ENCODE data around the gene FERMT3.

Gene FERMT3

DNA sequence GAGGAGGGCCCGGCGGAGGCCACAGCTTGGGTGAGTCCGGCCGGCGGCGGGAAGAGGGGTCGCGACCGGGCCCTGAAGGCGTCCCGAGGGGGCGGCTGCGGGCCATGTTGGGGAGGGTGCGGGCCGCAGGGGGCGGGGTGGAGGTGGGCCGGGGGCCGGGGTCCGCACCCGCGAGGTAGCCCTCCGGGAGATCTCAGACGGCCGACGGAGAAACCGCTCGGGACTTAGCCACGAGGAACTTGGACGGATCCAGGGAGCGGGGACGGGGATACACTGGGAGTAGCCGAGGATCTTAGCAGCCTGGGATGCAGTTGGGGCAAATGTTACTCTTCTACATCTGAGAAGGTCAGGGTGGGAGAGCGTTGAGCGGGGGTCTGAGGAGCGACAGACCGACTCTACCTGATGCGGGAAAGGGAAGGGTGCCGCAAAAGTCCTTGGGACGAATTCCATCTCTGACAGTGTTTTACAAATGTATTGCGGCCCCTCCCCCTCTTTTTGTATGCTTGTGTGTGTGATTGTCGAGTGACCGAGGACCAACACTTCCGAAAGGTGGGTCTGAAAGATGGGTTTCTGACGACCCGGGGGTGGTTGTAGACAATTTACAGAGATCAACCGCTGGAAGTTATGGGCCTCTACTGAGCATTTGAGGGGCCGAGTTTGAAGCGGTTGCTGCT, 19.9 kb upstream of the FERMT3 start:
- DNase-seq (ENCODE audit: low read depth in 2 of 2): no peak

DNA sequence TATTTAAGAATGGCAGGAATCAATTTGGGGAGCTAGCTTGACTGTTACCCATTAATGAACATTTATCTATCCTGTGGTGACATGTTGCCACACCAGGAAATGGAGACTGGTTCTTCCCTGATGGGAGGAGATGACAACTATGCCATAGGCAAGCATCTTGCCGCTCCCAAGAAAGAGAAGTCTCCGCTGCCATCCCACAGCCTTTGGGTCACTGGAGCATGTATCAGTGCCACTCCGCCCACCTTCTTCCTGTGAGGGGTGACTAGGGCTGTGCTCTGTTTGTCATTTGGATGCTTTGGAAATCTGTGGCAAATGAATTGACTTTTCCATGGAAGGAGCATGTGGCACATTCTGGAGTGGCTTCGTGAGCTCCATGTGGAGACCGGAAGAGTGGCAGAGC, 14.1 kb upstream of the FERMT3 start:
- no peak for DNase-seq (ENCODE audit: low read depth in 2 of 2)

DNA sequence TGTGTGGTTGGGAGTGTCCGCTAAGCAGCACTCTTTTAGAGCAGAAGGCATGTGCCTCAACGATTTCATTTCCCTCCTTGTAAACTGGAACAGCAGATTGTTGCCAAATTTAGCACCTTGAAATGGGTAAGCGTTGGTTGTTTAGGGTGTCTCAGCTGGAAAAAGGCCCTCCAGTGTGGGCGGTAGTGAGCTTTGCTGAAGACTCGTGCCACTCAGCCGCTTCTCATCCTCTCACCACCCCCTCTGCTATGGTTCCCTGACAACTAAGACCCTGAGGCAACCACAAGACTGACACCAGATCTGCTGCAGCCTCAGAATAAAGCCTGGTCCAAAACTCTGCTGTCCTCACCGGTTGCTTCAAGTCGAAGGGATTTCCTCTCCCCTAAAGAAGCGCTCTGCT, 9.9 kb upstream of the FERMT3 start:
- DNase-seq (ENCODE audit: low read depth in 2 of 2): no peak

DNA sequence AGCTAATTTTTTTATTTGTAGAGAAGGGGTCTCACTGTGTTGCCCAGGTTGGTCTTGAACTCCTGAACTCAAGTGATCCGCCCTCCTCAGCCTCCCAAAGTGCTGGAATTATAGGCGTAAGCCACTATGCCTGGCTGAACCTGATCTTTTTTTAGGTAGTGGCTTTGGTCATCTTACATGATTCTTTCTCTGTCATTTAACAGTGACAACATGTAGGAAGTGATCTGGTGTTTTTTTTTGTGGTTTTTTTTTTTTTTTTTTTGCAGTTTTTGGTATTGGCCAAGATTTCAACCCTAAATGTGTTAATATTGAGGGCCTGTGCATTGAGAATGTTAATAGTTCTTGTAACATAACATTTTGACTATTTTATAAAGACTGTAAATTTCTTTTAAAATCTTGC, 8.0 kb upstream of the FERMT3 start:
- no peak for DNase-seq (ENCODE audit: low read depth in 2 of 2)

DNA sequence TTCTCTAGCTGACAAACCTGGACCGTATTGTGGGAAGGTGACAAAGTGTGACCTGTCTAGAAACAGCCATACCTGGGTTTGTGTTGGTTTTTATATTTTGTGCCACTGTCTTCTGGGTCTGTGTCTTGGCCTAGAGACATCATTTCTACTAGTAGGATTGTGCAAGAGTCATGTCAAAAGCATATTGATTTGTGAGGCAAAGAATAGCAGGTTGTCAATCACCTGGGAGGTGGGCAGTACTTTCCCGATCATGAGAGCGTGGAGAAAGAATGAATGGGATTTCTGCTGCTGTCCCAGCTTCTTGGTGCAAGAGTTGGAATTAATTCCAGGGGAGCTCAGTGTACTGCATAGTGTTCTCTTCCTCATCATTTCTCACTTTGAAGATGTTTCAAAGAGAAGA, 5.0 kb upstream of the FERMT3 start:
- DNase-seq (ENCODE audit: low read depth in 2 of 2): no peak

DNA sequence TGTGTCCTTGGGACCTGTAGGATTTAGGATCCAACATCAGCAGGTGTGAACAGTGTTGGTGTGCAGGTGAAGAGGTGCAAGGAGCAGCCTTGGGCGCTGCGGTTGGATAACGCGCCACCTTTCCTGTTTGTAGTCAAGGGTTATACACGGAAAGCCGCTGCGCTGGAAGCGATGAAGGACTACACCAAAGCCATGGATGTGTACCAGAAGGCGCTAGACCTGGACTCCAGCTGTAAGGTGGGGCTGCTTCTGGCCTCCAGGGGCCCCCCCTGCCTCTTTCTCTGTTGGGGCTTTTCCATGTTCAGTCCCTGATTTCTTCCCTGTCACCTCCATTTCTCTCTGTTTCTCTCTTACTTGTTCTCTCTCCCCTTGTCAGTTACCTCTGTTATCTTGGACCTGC, 3.5 kb upstream of the FERMT3 start:
- DNase-seq (ENCODE audit: low read depth in 2 of 2): no peak

DNA sequence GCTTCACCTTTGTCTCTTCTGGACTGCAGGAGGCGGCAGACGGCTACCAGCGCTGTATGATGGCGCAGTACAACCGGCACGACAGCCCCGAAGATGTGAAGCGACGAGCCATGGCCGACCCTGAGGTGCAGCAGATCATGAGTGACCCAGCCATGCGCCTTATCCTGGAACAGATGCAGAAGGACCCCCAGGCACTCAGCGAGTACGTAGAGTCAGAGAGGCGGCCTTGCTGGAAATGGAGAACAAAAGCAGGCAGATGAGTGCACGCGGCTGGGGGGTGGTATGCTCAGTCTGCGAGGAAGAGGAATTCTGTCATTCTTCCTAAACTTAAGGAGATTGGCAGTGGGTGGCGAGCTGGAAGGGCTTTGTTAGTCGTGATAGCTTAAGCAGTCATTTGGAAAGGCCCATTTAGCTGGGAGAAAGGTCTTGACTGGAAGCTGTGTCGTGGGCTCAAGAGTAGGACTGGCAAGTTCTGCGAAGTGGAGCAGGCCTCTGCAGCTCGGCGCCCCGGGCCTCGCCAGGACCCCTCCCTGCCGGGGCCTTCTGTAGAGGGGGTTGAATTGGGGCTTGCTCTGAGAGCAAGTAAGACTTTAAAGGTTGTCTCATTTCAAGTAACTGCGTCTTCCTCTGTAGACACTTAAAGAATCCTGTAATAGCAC, 3.0 kb upstream of the FERMT3 start:
- no peak for DNase-seq (ENCODE audit: low read depth in 2 of 2)

DNA sequence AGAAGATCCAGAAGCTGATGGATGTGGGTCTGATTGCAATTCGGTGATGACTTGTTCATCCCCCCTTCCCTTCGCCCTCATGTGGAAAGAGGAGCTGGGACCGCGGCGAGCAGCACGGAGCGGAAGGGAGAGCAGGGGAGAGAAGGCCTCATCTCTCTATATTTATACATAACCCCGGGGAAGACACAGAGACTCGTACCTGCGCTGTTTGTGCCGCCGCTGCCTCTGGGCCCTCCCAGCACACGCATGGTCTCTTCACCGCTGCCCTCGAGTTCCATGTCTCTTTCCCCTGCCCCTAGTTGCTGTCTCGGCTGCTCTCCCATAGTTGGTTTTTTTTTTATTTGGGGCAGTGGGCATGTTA, 2.5 kb upstream of the FERMT3 start:
- DNase-seq (ENCODE audit: low read depth in 2 of 2): no peak

DNA sequence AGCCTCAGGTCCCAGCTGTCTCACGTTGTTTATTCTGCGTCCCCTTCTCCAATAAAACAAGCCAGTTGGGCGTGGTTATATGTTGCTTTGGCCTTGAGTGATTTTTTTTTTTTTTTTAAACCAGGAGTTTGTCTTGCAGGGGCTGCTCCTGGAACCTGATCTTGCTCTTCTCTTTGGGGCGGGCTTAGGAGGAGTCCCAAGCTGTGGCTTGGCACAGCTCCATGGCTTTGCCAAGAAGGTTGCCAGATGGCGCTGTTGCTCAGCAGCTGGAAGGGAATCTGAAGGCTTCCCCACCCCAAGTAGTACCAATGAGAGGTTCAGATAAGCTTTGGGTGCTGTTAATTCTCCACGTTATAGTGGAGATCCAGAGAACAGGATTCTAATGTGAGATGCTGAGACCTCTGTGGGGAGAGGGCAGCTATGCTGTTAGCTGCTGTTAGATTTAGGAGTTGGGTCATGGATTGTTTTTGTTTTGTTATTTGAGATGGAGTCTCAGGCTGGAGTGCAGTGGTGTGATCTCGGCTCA, 2.0 kb upstream of the FERMT3 start:
- DNase-seq (ENCODE audit: low read depth in 2 of 2): peak; percentile 63 to 70

DNA sequence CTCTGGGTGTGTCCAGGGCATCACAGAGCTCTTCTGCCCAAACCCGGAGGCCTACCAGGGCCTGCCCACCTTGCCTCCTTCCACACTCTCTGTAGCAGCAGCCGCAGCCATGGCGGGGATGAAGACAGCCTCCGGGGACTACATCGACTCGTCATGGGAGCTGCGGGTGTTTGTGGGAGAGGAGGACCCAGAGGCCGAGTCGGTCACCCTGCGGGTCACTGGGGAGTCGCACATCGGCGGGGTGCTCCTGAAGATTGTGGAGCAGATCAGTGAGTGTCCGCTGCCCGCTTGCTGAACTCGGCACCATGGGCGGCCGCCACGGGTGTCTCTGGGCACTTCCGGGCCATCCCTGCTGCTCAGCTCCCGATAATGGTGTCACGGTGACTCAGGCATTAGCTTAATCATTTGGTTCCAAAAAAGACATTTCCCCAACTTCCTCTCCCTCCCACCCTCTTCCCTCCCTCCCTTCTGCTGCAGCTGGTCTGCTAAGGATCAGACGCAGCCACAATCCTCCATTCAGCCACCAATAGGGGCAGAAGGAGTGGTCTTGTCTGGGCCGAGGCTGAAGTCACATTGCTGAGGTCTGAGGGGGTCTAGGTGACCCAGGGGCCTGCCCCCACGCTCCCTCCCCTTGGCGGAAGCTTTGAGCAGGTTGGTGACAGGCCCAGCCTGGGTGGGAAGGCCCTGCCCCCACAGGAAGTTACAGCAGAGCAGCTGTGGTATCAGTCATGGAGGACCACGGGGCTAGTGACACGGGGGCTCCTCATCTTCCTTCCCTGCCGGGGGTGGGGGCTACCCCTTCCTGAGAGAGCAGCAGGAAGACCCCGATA, 950 bp downstream of the FERMT3 start:
- peak; percentile 68 to 84 for DNase-seq (ENCODE audit: low read depth in 2 of 2)

DNA sequence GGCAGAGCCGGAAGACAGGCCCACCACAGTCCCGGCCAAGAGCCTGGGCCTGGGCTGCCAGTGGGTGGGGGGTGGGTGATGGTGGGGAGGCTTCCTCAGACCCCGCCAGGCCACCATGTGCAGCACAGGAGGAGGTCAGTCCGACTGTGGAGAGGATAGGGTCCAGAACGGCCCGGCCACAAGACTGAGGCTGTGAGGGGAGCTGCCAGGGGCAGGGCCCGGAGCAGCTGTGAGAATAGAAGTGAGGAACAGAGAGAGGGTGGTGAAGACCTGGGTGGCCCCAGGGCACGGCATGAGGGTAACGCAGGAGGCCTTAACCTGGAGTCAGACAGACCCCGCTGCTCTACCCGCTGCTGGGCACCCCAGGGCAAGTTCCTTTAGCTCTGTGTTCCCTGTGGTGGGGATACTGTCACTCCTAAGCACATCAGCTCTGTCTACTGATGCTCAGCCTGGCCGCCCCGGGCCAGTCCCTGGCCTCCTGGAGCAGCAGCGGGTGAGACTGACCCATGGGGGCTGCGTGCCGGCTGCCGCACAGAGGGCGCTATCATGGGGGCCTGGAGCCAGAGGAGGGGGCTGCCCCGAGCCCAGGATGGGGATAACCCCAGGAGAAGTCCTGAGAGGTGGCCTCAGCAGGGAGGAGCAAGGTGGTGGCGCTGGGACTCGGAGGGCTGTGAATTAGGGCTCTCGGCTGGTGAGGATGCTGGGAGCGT, 1.7 kb downstream of the FERMT3 start:
- DNase-seq (ENCODE audit: low read depth in 2 of 2): no peak

DNA sequence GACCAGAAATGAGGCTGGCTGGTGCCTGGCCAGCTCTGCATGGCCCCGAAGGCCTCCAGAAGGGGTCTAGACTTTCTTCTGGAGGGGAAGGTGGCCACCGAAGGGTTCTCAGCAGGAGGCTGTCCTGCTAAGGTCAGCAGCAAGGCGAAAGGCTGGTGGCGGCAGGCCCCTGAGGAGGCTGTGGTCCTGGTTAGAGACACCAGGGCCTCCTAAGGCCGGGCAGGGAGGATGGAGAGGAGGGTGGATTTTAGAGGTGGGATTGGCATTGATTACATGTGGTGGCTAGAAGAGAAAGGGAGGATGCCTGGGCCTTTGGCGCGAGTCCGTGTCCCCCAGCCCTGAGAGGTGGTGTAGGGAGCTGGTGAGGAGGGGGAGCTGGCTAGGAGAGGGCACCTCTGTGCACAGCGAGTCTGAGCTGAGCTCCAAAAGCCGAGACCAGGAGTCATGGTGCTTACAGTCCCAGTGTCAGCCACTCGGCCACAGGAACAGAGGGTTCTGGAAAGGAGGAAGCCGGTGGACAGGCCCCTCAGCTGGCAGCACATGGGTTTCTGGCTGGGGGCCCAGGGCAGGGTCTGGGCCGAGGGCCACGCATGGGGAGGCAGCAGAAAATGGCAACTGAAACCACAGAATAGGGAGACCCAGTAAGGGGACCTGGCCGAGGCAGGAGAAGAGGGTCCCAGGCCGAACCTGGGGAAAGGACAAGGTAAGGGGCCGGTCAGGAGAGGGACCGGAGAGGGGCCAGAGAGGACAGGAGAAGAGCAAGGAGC, 2.5 kb downstream of the FERMT3 start:
- DNase-seq (ENCODE audit: low read depth in 2 of 2): no peak

DNA sequence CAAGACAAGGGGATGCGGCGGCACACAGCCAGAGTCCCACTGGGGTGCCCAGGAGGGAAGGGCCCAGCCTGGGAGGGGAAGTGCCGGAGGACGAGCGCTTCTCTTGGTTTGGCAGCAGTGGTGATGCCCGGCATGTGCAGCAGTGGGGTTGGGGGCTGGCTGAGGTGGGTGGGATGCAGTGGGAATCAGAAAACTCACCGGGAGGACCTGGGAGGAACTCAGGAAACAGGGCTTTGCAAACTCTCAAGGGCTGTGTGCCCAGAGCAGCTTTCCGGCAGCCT, 3.0 kb downstream of the FERMT3 start:
- DNase-seq (ENCODE audit: low read depth in 2 of 2): no peak

DNA sequence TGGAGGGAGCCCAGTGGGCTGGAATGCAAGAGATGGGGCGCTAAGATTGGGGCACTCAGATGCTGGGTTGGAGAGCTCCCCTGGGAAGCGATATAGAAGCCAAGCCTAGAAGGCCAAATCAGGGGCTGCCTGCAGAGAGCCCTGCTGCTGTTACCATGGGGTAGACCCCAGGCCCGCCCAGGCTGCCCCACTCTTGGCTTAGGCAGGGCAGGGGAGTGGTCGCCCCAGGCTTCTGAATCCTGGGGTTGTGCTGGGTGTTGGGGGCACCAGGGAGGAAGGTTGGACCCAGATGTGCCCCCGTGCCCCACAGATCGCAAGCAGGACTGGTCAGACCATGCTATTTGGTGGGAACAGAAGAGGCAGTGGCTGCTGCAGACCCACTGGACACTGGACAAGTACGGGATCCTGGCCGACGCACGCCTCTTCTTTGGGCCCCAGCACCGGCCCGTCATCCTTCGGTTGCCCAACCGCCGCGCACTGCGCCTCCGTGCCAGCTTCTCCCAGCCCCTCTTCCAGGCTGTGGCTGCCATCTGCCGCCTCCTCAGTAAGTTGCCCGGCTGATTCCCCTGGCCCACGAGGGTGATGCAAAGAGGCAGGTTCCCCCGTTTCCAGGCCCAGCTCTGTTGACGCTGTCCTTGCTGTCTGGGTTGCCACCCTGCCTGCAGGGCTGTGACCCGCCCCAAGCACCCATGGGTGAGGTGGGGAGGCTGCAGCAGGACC, 3.9 kb downstream of the FERMT3 start:
- DNase-seq (ENCODE audit: low read depth in 2 of 2): no peak

DNA sequence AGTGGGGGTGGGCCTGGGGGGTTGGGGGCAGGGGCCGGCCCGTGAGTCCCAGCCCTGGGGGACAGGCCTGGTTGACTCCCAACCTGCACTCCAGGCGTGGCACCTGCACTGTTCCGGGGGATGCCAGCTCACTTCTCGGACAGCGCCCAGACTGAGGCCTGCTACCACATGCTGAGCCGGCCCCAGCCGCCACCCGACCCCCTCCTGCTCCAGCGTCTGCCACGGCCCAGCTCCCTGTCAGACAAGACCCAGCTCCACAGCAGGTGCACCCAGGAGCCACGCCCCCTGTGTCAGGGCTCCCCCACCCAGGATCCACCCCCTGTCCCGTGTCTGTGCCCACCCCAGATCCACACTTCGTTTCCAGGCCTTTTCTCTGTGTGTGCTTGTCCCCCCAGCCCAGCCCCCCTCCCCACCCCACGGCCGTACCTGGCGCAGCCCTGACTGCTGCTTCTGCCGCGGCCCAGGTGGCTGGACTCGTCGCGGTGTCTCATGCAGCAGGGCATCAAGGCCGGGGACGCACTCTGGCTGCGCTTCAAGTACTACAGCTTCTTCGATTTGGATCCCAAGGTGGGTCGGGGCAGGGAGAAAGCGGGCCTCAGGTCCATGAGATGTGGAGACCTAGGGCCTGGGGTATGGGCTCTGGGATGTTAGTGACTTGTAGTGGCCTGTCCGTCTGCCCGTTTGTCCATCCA, 4.8 kb downstream of the FERMT3 start:
- DNase-seq (ENCODE audit: low read depth in 2 of 2): no peak

DNA sequence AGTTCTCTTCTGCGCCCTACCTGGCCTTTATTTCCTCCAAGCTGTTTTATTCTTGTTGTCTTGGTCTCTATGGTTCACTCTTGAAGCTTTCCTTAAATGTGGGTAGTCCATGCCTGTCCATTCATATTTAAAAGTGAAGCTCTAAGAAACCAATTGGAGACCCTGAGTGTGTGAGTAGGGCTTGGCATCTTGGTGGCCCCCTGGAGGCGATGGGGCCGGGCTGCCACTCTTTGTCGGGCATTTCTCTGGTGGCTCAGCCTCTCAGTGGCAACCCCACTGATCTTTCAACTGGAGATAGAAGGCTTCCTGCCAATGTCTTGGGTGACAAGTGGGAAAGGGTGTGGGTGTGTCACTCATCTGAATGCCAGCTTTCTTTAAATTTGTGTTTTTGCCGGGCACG, 10.4 kb downstream of the FERMT3 start:
- DNase-seq (ENCODE audit: low read depth in 2 of 2): no peak

DNA sequence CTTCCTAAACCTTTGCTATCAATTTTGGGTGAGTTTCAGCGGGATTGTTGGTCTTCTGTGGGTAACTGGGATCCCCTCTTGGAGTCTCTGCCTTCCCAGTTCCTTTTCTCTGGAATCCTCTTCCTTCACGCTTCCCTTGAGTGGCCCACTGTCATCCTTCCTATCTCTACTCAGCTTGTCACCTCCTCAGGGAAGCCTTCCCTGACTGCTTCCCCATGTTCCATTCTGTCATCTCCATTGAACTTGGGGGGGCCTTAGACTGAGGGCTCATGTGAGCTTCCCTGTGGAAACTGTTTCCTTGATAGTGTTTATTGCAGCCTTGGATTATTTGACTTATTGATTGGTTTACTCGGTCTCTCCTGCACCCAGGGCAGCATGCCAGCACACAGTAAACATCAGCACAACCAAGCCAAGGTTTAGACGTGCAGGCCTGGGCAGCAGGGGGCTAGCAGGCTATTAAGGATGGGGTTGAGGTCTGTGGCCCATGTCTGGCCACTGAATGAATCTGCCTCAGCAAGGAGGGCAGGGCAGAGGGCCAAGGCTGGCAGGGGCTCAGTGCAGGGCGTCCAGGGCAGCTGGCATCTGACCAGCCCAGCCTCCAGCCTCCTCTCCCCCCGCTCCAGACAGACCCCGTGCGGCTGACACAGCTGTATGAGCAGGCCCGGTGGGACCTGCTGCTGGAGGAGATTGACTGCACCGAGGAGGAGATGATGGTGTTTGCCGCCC, 12.3 kb downstream of the FERMT3 start:
- no peak for DNase-seq (ENCODE audit: low read depth in 2 of 2)

DNA sequence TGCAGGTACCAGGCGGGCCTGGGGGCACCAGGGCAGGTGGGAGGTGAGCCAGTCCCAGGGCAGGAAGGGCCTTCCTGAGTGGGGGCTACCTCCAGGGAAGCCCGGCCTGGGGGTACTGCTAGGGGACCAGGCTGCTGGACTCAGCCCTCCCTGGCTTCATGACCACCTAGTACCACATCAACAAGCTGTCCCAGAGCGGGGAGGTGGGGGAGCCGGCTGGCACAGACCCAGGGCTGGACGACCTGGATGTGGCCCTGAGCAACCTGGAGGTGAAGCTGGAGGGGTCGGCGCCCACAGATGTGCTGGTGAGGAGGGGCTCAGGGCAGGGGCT, 12.8 kb downstream of the FERMT3 start:
- DNase-seq (ENCODE audit: low read depth in 2 of 2): no peak

DNA sequence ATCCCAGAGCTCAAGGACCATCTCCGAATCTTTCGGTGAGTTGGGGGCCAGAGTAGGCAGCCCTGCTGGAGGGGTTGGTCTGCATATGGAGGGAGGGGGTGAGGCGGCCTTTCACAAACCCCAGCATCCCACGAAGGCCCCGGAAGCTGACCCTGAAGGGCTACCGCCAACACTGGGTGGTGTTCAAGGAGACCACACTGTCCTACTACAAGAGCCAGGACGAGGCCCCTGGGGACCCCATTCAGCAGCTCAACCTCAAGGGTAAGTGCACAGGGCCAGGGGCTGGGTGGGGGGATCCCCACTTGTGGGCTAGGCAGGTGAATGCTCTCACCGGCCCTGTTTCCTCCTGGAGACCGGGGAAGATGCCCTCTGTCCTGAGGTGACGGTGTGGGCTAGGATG, 13.2 kb downstream of the FERMT3 start:
- no peak for DNase-seq (ENCODE audit: low read depth in 2 of 2)

DNA sequence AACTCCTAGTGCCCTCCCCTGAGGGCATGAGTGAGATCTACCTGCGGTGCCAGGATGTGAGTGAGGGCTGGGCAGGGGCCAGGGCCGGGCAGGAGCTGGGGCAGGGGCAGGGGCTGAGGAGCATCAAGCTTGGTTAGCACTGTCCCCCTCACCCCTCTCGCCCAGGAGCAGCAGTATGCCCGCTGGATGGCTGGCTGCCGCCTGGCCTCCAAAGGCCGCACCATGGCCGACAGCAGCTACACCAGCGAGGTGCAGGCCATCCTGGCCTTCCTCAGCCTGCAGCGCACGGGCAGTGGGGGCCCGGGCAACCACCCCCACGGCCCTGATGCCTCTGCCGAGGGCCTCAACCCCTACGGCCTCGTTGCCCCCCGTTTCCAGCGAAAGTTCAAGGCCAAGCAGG, 13.8 kb downstream of the FERMT3 start:
- DNase-seq (ENCODE audit: low read depth in 2 of 2): no peak

Measured in stimulated activated CD4-positive, alpha-beta T cell treated with anti-CD3 and anti-CD28 coated beads, Interleukin-4, amount 100 ng/mL, for 48 hours (primary cell).